Neural progenitor cell (in vitro differentiated cells): ENCODE measurements around the gene ETV6.

Source experiments
- CTCF ChIP-seq: fragments of 200-600 bp; sonication (generic); IDR thresholded peaks from 2 replicates; pipeline ENCODE4 v1.5.1; 2017; ENCODE audit warnings: antibody characterized with exemption, mild to moderate bottlenecking
- EZH2 ChIP-seq: fragments of 200-600 bp; sonication (generic); IDR thresholded peaks from 2 replicates; pipeline ENCODE4 v1.6.1; 2017; ENCODE audit warnings: antibody characterized with exemption, mild to moderate bottlenecking, moderate library complexity
- EZH2phosphoT487 ChIP-seq: fragments of 200-600 bp; sonication (generic); IDR thresholded peaks from 2 replicates; pipeline ENCODE4 v1.6.1; 2017; ENCODE audit warnings: antibody characterized with exemption

- TF ChIP-seq CTCF = no peak
- no peak for TF ChIP-seq EZH2
- TF ChIP-seq EZH2phosphoT487 = no peak
Observed at GRCh38 chr12:11824069-11824468, 174.6 kb downstream of the ETV6 start.
